Measurements from ENCODE around the gene PXDC1.

GRCh38 chr6:3695065-3695817 is 56.3 kb downstream of the PXDC1 start:
- TF ChIP-seq CTCF (IDR thresholded peaks at IDR 0.05) (no peak), POLR2A (IDR thresholded peaks at IDR 0.05) (no peak)

Measured in adrenal gland (tissue), 5 donors.